Caco-2 (cell line): Measurements from ENCODE around the gene KRT20. TPM values are rescaled to one million over a fixed set of nuclear protein-coding genes. Genes with fewer than 3 reads are reported as not detected.

Experiments
- BruUV-seq: library from RNA; stranded (reverse); fragments of 400-500 nt; replicated peaks from 2 replicates; lab custom pipeline; 2021; lab: Mats Ljungman, UMichigan
- CTCF ChIA-PET: fragments of 300-600 bp; sonication (Branson Sonifier 250); formaldehyde crosslinking; loops from one replicate; lab custom pipeline; 2022; ENCODE audit warnings: antibody characterized with exemption; lab: Charles Lee
- POLR2A ChIA-PET: fragments of 300-600 bp; sonication (Branson Sonifier 250); formaldehyde crosslinking; loops from one replicate; lab custom pipeline; 2022; ENCODE audit warnings: antibody characterized with exemption; lab: Charles Lee
- DNase-seq, 2 experiments: peaks; one replicate each; pipeline versions ENCODE4 v3.0.0 to v3.0.0-alpha.2; 2020 to 2022
- H3K27me3 ChIP-seq: replicated peaks from 2 replicates; pipeline ENCODE4 v1.6.0; 2011; ENCODE audit warnings: low read length; ENCODE audit not compliant: control insufficient read depth, insufficient read depth
- H3K36me3 ChIP-seq: 2 replicates; pipeline ENCODE4 v1.5.1; 2011; ENCODE audit warnings: low read length; ENCODE audit not compliant: control insufficient read depth, insufficient read depth
- H3K4me1 ChIP-seq: fragments of 250-450 bp; sonication (Bioruptor Pico); 2 replicates; pipeline ENCODE4 v1.5.1; 2020; ENCODE audit warnings: mild to moderate bottlenecking
- H3K4me3 ChIP-seq: 2 replicates; pipeline ENCODE4 v1.5.1; 2011; ENCODE audit warnings: low read depth, mild to moderate bottlenecking, control low read depth, low read length
- H3K9me3 ChIP-seq: fragments of 250-450 bp; sonication (Bioruptor Pico); 2 replicates; pipeline ENCODE4 v1.5.1; 2020; ENCODE audit warnings: mild to moderate bottlenecking, moderate library complexity
- H3K27ac Mint-ChIP-seq: one replicate; pipeline ENCODE4 v1.8.0; 2022; ENCODE audit warnings: mixed read lengths; ENCODE audit not compliant: unreplicated experiment
- H3K27me3 Mint-ChIP-seq: one replicate; pipeline ENCODE4 v1.8.0; 2022; ENCODE audit warnings: mixed read lengths; ENCODE audit not compliant: insufficient read depth, unreplicated experiment
- H3K36me3 Mint-ChIP-seq: one replicate; pipeline ENCODE4 v1.8.0; 2022; ENCODE audit warnings: mild to moderate bottlenecking, mixed read lengths; ENCODE audit not compliant: insufficient read depth, unreplicated experiment
- H3K4me1 Mint-ChIP-seq: one replicate; pipeline ENCODE4 v1.8.0; 2022; ENCODE audit warnings: low read depth, mixed read lengths; ENCODE audit not compliant: unreplicated experiment
- H3K4me3 Mint-ChIP-seq: one replicate; pipeline ENCODE4 v1.8.0; 2022; ENCODE audit warnings: mild to moderate bottlenecking, moderate library complexity, mixed read lengths; ENCODE audit not compliant: unreplicated experiment
- H3K9me3 Mint-ChIP-seq: one replicate; pipeline ENCODE4 v1.8.0; 2022; ENCODE audit warnings: mixed read lengths; ENCODE audit not compliant: unreplicated experiment
- CTCF ChIP-seq, 2 experiments: fragments of 200-600 bp in 1 of 2; IDR thresholded peaks; 1 replicate in 1 of 2; 2 replicates in 1 of 2; pipeline versions ENCODE4 v1.5.1 to v1.8.0; 2011 to 2022; ENCODE audit warnings: antibody characterized with exemption in 1 of 2, control low read depth in 1 of 2, inconsistent platforms in 1 of 2, low read depth in 1 of 2, low read length in 1 of 2, mild to moderate bottlenecking in 1 of 2, moderate library complexity in 1 of 2; ENCODE audit not compliant: insufficient read depth in 1 of 2, severe bottlenecking in 1 of 2, unreplicated experiment in 1 of 2
- intact Hi-C: fragments of 100-400 bp; cut with micrococcal nuclease; formaldehyde crosslinking; loops from one replicate; pipeline ENCODE4 v1.10.0; 2022; ENCODE audit not compliant: unreplicated experiment
- total RNA-seq: library from RNA; stranded (reverse); gene quantifications from 2 replicates; pipeline ENCODE4 v1.2.3, GENCODE V29; 2022

KRT20 gene
- total RNA-seq, 1 experiment from 2014 or later = 1.0 TPM

- Mint-ChIP-seq H3K27ac (no peak overlapping the region), H3K9me3 (no peaks in the 10 kb centered on the region), H3K27me3 (no peaks in the 10 kb centered on the region), H3K4me1 (no peaks in the 10 kb centered on the region), H3K4me3 (no peak overlapping the region), H3K36me3 (no peaks in the 10 kb centered on the region)
- Histone ChIP-seq H3K27me3 (no peaks in the 10 kb centered on the region), H3K36me3 (no peaks in the 10 kb centered on the region), H3K4me1 (no peaks in the 10 kb centered on the region), H3K9me3 (no peaks in the 10 kb centered on the region), H3K4me3 (no peak overlapping the region)
- ChIA-PET CTCF (no interaction called here), POLR2A (no interaction called here)
- intact Hi-C loops = no loop called here
- no peak for DNase-seq
- BruUV-seq = no TSS peak
- no peak for TF ChIP-seq CTCF (IDR thresholded peaks at IDR 0.05; ENCODE audit: insufficient read depth in 1 of 2, low read depth in 1 of 2, low read length in 1 of 2, severe bottlenecking in 1 of 2, unreplicated experiment in 1 of 2)
Measured at GRCh38 chr17:40827746-40828453, 57.1 kb downstream of the KRT20 start.

Other genes starting within 250 kb of the KRT20 start
- gene SMARCE1, start 237.4 kb downstream of the KRT20 start, total RNA-seq = 126 and 132 TPM in 2 replicates
- gene KRT222, start 220.1 kb downstream of the KRT20 start, total RNA-seq = not detected in 2 replicates
- gene KRT24, start 181.5 kb downstream of the KRT20 start, total RNA-seq = 0.16 TPM in 1 of 2 replicates, not detected in the other
- gene KRT25, start 129.9 kb downstream of the KRT20 start, total RNA-seq = not detected in 2 replicates
- gene KRT26, start 113.0 kb downstream of the KRT20 start, total RNA-seq = not detected in 2 replicates
- gene KRT27, start 102.7 kb downstream of the KRT20 start, total RNA-seq = not detected in 2 replicates
- not detected in 2 replicates for gene KRT28, start 85.3 kb downstream of the KRT20 start, total RNA-seq
- gene KRT10, start 62.6 kb downstream of the KRT20 start, total RNA-seq = 48.3 and 48.6 TPM in 2 replicates
- gene KRT12, start 18.0 kb downstream of the KRT20 start, total RNA-seq = not detected in 2 replicates
- 43.6 and 47.1 TPM in 2 replicates for gene KRT23, start 52.4 kb upstream of the KRT20 start, total RNA-seq
- not detected in 2 replicates for gene KRT39, start 81.7 kb upstream of the KRT20 start, total RNA-seq
- not detected in 2 replicates for gene KRT40, start 99.1 kb upstream of the KRT20 start, total RNA-seq
- not detected in 2 replicates for gene KRTAP3-3, start 108.9 kb upstream of the KRT20 start, total RNA-seq
- not detected in 2 replicates for gene KRTAP3-2, start 114.7 kb upstream of the KRT20 start, total RNA-seq
- 7.4 and 7.9 TPM in 2 replicates for gene KRTAP3-1, start 123.9 kb upstream of the KRT20 start, total RNA-seq
- not detected in 2 replicates for gene KRTAP1-5, start 142.0 kb upstream of the KRT20 start, total RNA-seq
- gene KRTAP1-4, start 145.0 kb upstream of the KRT20 start, total RNA-seq = not detected in 2 replicates
- not detected in 2 replicates for gene KRTAP1-3, start 149.6 kb upstream of the KRT20 start, total RNA-seq
- gene KRTAP1-1, start 156.2 kb upstream of the KRT20 start, total RNA-seq = not detected in 2 replicates
- gene KRTAP2-1, start 162.1 kb upstream of the KRT20 start, total RNA-seq = not detected in 2 replicates
- not detected in 2 replicates for gene KRTAP2-2, start 170.0 kb upstream of the KRT20 start, total RNA-seq
- 3.7 and 4.9 TPM in 2 replicates for gene KRTAP2-3, start 174.9 kb upstream of the KRT20 start, total RNA-seq
- not detected in 2 replicates for gene KRTAP2-4, start 180.6 kb upstream of the KRT20 start, total RNA-seq
- not detected in 2 replicates for gene KRTAP4-7, start 198.9 kb upstream of the KRT20 start, total RNA-seq
- gene KRTAP4-8, start 212.9 kb upstream of the KRT20 start, total RNA-seq = not detected in 2 replicates
- gene KRTAP4-16, start 217.0 kb upstream of the KRT20 start, total RNA-seq = not detected in 2 replicates
- gene KRTAP4-9, start 220.1 kb upstream of the KRT20 start, total RNA-seq = not detected in 2 replicates
- gene KRTAP4-11, start 233.1 kb upstream of the KRT20 start, total RNA-seq = not detected in 2 replicates
- gene KRTAP4-12, start 238.9 kb upstream of the KRT20 start, total RNA-seq = not detected in 2 replicates